IMR-90 (cell line): ENCODE data around the gene GPR160.

Source experiments
- CEBPB ChIP-seq: IDR thresholded peaks from 2 replicates; pipeline ENCODE4 v1.6.1; 2012; ENCODE audit warnings: low read depth, low read length, improper control_type of control experiment
- CHD1 ChIP-seq: IDR thresholded peaks from 2 replicates; pipeline ENCODE4 v1.6.1; 2012; ENCODE audit warnings: low read depth, low read length, improper control_type of control experiment
- MAFK ChIP-seq: IDR thresholded peaks from 2 replicates; pipeline ENCODE4 v1.6.1; 2012; ENCODE audit warnings: low read depth, low read length, improper control_type of control experiment
- MAZ ChIP-seq: IDR thresholded peaks from 2 replicates; pipeline ENCODE4 v1.6.1; 2012; ENCODE audit warnings: low read depth, mild to moderate bottlenecking, low read length, improper control_type of control experiment, moderate library complexity, borderline replicate concordance
- POLR2A ChIP-seq: IDR thresholded peaks from 2 replicates; pipeline ENCODE4 v1.6.1; 2012; ENCODE audit warnings: mild to moderate bottlenecking, low read depth, low read length
- RAD21 ChIP-seq: IDR thresholded peaks from 2 replicates; pipeline ENCODE4 v1.6.1; 2012; ENCODE audit warnings: low read length, improper control_type of control experiment
- RFX5 ChIP-seq: IDR thresholded peaks from 2 replicates; pipeline ENCODE4 v1.8.0; 2012; ENCODE audit warnings: low read depth, mild to moderate bottlenecking, low read length, moderate library complexity
- SMC3 ChIP-seq: fragments of 150-350 bp; IDR thresholded peaks from 2 replicates; pipeline ENCODE4 v1.6.1; 2016; ENCODE audit warnings: low read depth, mild to moderate bottlenecking, antibody characterized with exemption, low read length, moderate library complexity
- TF ChIP-seq, protein P1 (sequence below): conservative IDR thresholded peaks from 2 replicates; pipeline ENCODE4 v1.5.1; 2012; ENCODE audit warnings: mild to moderate bottlenecking, low read depth, low read length, improper control_type of control experiment
- TF ChIP-seq, protein P2 (sequence below): fragments of 150-350 bp; IDR thresholded peaks from 2 replicates; pipeline ENCODE4 v1.6.1; 2016; ENCODE audit warnings: low read depth, mild to moderate bottlenecking, low read length, moderate library complexity, borderline replicate concordance

DNA sequence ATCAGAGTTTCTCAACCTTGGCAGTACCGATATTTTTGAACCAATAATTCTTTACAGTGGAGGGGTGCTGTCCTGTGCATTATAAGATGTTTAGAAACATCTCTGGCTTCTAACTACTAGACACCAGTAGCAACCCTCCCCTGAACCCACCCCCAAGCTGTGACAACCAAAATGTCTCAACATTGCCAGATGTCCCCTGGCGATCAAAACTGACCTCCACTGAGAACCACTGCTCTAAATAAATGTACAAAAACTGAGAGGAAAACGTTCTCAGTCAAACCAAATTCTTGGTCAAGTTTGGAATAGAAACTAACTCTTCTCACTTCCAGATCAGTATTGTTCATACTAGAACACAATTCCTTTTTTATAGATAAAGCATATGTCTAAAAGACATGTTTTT is 58.5 kb downstream of the GPR160 start:
- TF ChIP-seq, protein P1, sequence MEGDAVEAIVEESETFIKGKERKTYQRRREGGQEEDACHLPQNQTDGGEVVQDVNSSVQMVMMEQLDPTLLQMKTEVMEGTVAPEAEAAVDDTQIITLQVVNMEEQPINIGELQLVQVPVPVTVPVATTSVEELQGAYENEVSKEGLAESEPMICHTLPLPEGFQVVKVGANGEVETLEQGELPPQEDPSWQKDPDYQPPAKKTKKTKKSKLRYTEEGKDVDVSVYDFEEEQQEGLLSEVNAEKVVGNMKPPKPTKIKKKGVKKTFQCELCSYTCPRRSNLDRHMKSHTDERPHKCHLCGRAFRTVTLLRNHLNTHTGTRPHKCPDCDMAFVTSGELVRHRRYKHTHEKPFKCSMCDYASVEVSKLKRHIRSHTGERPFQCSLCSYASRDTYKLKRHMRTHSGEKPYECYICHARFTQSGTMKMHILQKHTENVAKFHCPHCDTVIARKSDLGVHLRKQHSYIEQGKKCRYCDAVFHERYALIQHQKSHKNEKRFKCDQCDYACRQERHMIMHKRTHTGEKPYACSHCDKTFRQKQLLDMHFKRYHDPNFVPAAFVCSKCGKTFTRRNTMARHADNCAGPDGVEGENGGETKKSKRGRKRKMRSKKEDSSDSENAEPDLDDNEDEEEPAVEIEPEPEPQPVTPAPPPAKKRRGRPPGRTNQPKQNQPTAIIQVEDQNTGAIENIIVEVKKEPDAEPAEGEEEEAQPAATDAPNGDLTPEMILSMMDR = no peak
- TF ChIP-seq POLR2A (no peak), CHD1 (no peak), SMC3 (no peak), RAD21 (no peak), MAZ (no peak), CEBPB (no peak), MAFK (no peak), RFX5 (no peak)
- TF ChIP-seq, protein P2, sequence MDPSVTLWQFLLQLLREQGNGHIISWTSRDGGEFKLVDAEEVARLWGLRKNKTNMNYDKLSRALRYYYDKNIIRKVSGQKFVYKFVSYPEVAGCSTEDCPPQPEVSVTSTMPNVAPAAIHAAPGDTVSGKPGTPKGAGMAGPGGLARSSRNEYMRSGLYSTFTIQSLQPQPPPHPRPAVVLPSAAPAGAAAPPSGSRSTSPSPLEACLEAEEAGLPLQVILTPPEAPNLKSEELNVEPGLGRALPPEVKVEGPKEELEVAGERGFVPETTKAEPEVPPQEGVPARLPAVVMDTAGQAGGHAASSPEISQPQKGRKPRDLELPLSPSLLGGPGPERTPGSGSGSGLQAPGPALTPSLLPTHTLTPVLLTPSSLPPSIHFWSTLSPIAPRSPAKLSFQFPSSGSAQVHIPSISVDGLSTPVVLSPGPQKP = no peak
